Heart left ventricle (tissue), 16 donors: ENCODE data around the gene GJD3. TPM values are rescaled to one million over a fixed set of nuclear protein-coding genes. Genes with fewer than 3 reads are reported as not detected.

Source experiments
- ATAC-seq, 4 donors: fragments of 200-7000 bp; cut with Tn5 transposase; one replicate each; pipeline ENCODE4 v1.9.1; 2020 to 2022; ENCODE audit warnings: moderate library complexity in 4 of 4, mild to moderate bottlenecking in 3 of 4, moderate number of reproducible peaks in 1 of 4
- DNase-seq, 5 donors: peaks; one replicate each; pipeline ENCODE4 v3.0.0-alpha.2; 2020
- H3K27ac ChIP-seq, 12 donors: fragments of 200-600 bp; sonication (generic) in 4 of 12; one replicate each; pipeline versions ENCODE4 v1.5.0 to v1.8.0; 2016 to 2022; ENCODE audit warnings: mild to moderate bottlenecking in 2 of 12
- H3K27me3 ChIP-seq, 9 donors: fragments of 200-600 bp; sonication (generic) in 2 of 9; one replicate each; pipeline versions ENCODE4 v1.5.1 to v1.8.0; 2016 to 2022; ENCODE audit warnings: mild to moderate bottlenecking in 3 of 9
- H3K36me3 ChIP-seq, 9 donors: fragments of 200-600 bp; sonication (generic) in 2 of 9; one replicate each; pipeline versions ENCODE4 v1.5.0 to v1.8.0; 2018 to 2022; ENCODE audit warnings: mild to moderate bottlenecking in 2 of 9
- H3K4me1 ChIP-seq, 12 donors: fragments of 200-600 bp; sonication (generic) in 4 of 12; one replicate each; pipeline versions ENCODE4 v1.5.0 to v1.8.0; 2016 to 2022; ENCODE audit warnings: mild to moderate bottlenecking in 3 of 12
- H3K4me3 ChIP-seq, 12 donors: fragments of 200-600 bp; sonication (generic) in 4 of 12; one replicate each; pipeline versions ENCODE4 v1.5.0 to v1.8.0; 2017 to 2022; ENCODE audit warnings: mild to moderate bottlenecking in 9 of 12, moderate library complexity in 4 of 12
- H3K9me3 ChIP-seq, 12 donors: fragments of 200-600 bp; sonication (generic) in 4 of 12; one replicate each; pipeline versions ENCODE4 v1.5.0 to v1.8.0; 2016 to 2022; ENCODE audit warnings: mild to moderate bottlenecking in 1 of 12
- POLR2A ChIP-seq, 2 donors: fragments of 450-650 bp; IDR thresholded peaks; one replicate each; pipeline ENCODE4 v1.6.1; 2017; ENCODE audit warnings: antibody characterized with exemption in 2 of 2, mild to moderate bottlenecking in 2 of 2, moderate library complexity in 2 of 2
- WGBS, 4 donors: extraction: QIAGEN DNeasy Blood & Tissue Kit in 2 of 4; methylation state at CpG; one replicate each; pipeline versions ENCODE4 v1.1.5 to v1.1.7; 2013 to 2018; 5-methylcytosine and 5-hydroxymethylcytosine counted together
- intact Hi-C, 10 donors: fragments of 100-400 bp; cut with DNase I; formaldehyde crosslinking; loops; one replicate each; pipeline versions ENCODE4 v1.11.1 to v1.14.2; 2022
- polyA plus RNA-seq, 2 donors: library from polyadenylated mRNA; stranded (reverse); fragments of 200-250 nt; gene quantifications; one replicate each; pipeline ENCODE4 v1.2.3, GENCODE V29; 2013
- total RNA-seq, 9 donors: library from RNA; depleted of rRNA in 2 of 9; stranded (reverse); fragments of >200 nt in 2 of 9; fragmentation: NEBNext Ultra II Directional in 3 of 9; extraction: Animal tissue kit (Norgen Biotek cat#: 25700) in 3 of 9; gene quantifications; one replicate each; pipeline versions ENCODE4 v1.1.0 to v1.2.4, GENCODE V29; 2016 to 2023
- TF ChIP-seq, protein P1 (sequence below), 12 donors: fragments of 200-600 bp; sonication (generic) in 4 of 12; IDR thresholded peaks; one replicate each; pipeline versions ENCODE4 v1.5.0 to v1.8.0; 2018 to 2022; ENCODE audit warnings: antibody characterized with exemption in 12 of 12, mild to moderate bottlenecking in 5 of 12
- donor health status: ischemic (EF 13 %, LVEDD 7.1; RV severe dilation, severe dysfunction).
- donor health status: healthy with polysubstance abuse.
- donor health status: DM: no; HTN: yes; CAD: no.
- donor health status: DM: no; HTN: no; CAD: no.
- donor health status: ischemic (EF 25% LVEDD 6.9; RV normal size, moderate dysfunction).
- donor health status: ischemic (EF 25% LVEDD 5.7; RV mildly dilated, moderate dysfunction).
- donor health status: healthy.
- donor health status: DM: yes; HTN: yes; CAD: no.
- donor health status: ischemic (EF 35%, LVEDD 5.7; RV mildly dilated, moderate dysfunction).
- donor health status: nonischemic (EF 11% LVEDD 7.7; RV severe dilation, severe dysfunction).
- donor health status: DM: yes; HTN: yes; CAD: no.
- donor health status: PGD.
- donor health status: ischemic (EF 29% LVEDD 5.4; RV normal size, mild dysfunction).
- donor health status: nonischemic (EF 23%, LVEDD 6.1; RV moderate dilation, normal function).

Gene GJD3
- total and polyA plus RNA-seq, 11 donors = 0.30 to 8.7 (median 2.1) TPM

GRCh38 chr17:40340880-40341807, 23.4 kb downstream of the GJD3 start:
- intact Hi-C loops = loop anchor here in 1 of 10 donors (1.0 kb wide), 1 partner anchor 9 kb away; no protein-coding TSS in a partner anchor
- WGBS, 4 donors = 0 to 1% (median 1%) methylated on average over 22 to 55 of the region's 55 CpGs

GRCh38 chr17:40340327-40340726, 24.2 kb downstream of the GJD3 start:
- Histone ChIP-seq H3K27ac (peak overlapping the region in 9 of 12 donors; percentile 94 to 99 (median 97)), H3K4me3 (peak overlapping the region in 2 of 12 donors; percentile 80 to 85)
- no peak for ATAC-seq

More at GRCh38 chr17:40340880-40341807, 23.4 kb downstream of the GJD3 start:
- ATAC-seq (peak; percentile 62 to 80 (median 78)), DNase-seq (peak; percentile 92 to 98 (median 96))
- H3K4me1 ChIP-seq = peaks cover 5 to 85% (median 53%) of the 10 kb centered on the region in 12 donors
- H3K27ac ChIP-seq = peak overlapping the region; percentile 88 to 99 (median 96)
- peaks cover 0 to 10% (median 0%) of the 10 kb centered on the region in 9 donors for H3K36me3 ChIP-seq
- H3K9me3 ChIP-seq = no peaks in the 10 kb centered on the region
- peak in 1 of 2 donors; percentile 81 for TF ChIP-seq POLR2A (IDR thresholded peaks at IDR 0.05)
- TF ChIP-seq, protein P1, sequence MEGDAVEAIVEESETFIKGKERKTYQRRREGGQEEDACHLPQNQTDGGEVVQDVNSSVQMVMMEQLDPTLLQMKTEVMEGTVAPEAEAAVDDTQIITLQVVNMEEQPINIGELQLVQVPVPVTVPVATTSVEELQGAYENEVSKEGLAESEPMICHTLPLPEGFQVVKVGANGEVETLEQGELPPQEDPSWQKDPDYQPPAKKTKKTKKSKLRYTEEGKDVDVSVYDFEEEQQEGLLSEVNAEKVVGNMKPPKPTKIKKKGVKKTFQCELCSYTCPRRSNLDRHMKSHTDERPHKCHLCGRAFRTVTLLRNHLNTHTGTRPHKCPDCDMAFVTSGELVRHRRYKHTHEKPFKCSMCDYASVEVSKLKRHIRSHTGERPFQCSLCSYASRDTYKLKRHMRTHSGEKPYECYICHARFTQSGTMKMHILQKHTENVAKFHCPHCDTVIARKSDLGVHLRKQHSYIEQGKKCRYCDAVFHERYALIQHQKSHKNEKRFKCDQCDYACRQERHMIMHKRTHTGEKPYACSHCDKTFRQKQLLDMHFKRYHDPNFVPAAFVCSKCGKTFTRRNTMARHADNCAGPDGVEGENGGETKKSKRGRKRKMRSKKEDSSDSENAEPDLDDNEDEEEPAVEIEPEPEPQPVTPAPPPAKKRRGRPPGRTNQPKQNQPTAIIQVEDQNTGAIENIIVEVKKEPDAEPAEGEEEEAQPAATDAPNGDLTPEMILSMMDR (IDR thresholded peaks at IDR 0.05) = peak in 6 of 12 donors; percentile 11 to 50 (median 32)
- no peaks in the 10 kb centered on the region for H3K27me3 ChIP-seq
- peak overlapping the region; percentile 62 to 98 (median 82) for H3K4me3 ChIP-seq

GRCh38 chr17:40338941-40339649, 25.4 kb downstream of the GJD3 start:
- Histone ChIP-seq H3K4me1 (peaks cover 8 to 82% (median 52%) of the 10 kb centered on the region in 12 donors), H3K4me3 (peak overlapping the region in 1 of 12 donors; percentile 14), H3K27ac (peak overlapping the region in 9 of 12 donors; percentile 9 to 97 (median 44)), H3K36me3 (peaks cover 0 to 10% (median 0%) of the 10 kb centered on the region in 9 donors), H3K9me3 (no peaks in the 10 kb centered on the region), H3K27me3 (no peaks in the 10 kb centered on the region)
- TF ChIP-seq, protein P1 (IDR thresholded peaks at IDR 0.05) = no peak
- TF ChIP-seq POLR2A (IDR thresholded peaks at IDR 0.05) = no peak
- 63 to 69% (median 67%) methylated on average over 13 of the region's 13 CpGs for WGBS, 4 donors
- DNase-seq (no peak), ATAC-seq (no peak)
- intact Hi-C loops = no loop called here

More at GRCh38 chr17:40340327-40340726, 24.2 kb downstream of the GJD3 start:
- Histone ChIP-seq H3K4me1 (peaks cover 2 to 82% (median 51%) of the 10 kb centered on the region in 12 donors), H3K36me3 (peaks cover 0 to 10% (median 0%) of the 10 kb centered on the region in 9 donors), H3K9me3 (no peaks in the 10 kb centered on the region), H3K27me3 (no peaks in the 10 kb centered on the region)
- 95 to 100% (median 98%) methylated on average over 1 of the region's 1 CpG for WGBS, 4 donors
- TF ChIP-seq, protein P1 (IDR thresholded peaks at IDR 0.05) = no peak
- TF ChIP-seq POLR2A (IDR thresholded peaks at IDR 0.05) = no peak
- intact Hi-C loops = no loop called here
- no peak for DNase-seq
